Erythroblast (primary cell): ENCODE results near the gene CAMP.

Experiments
- GATA1 ChIP-seq: IDR thresholded peaks from 2 replicates; pipeline ENCODE4 v1.6.1; 2011; ENCODE audit warnings: low read depth, mild to moderate bottlenecking, control low read depth, low read length, moderate library complexity
- POLR2A ChIP-seq: IDR thresholded peaks from 2 replicates; pipeline ENCODE4 v1.6.1; 2011; ENCODE audit warnings: mild to moderate bottlenecking, low read length

GRCh38 chr3:48233542-48233941 lies 10.2 kb downstream of the CAMP start:
- TF ChIP-seq POLR2A (no peak), GATA1 (no peak)
